ENCODE measurements around the gene ZNF33A. TPM values are rescaled to one million over a fixed set of nuclear protein-coding genes. Genes with fewer than 3 reads are reported as not detected.
A peak's percentile ranks its signal among the peaks of the same experiment; 100 is the strongest.
"Not testable (repeated sequence)": the region's sequence is repeated elsewhere in the genome, so short reads cannot be mapped to it uniquely, and the experiment has no call there.

Gene ZNF33A
- total RNA-seq, 1 donor from 2014 or later, result 25.7 TPM

GRCh38 chr10:37976880-37977203, 33.6 kb upstream of the ZNF33A start:
- H3K27ac ChIP-seq, result peak overlapping the region; percentile 99
- no peaks in the 10 kb centered on the region for H3K36me3 ChIP-seq
- no peak for ATAC-seq
- no peaks in the 10 kb centered on the region for H3K27me3 ChIP-seq
- no peak for DNase-seq
- intact Hi-C loops (cut with DNase I), result no loop called here
- no peaks in the 10 kb centered on the region for H3K9me3 ChIP-seq
- peak overlapping the region; percentile 94 for H3K4me3 ChIP-seq
- no peak for TF ChIP-seq CTCF (IDR thresholded peaks at IDR 0.05)
- H3K4me1 ChIP-seq, result peaks cover 12% of the 10 kb centered on the region

- H3K4me3 ChIP-seq, result no peak overlapping the region
- intact Hi-C loops (cut with DNase I), result no loop called here
- ATAC-seq (no peak), DNase-seq (no peak)
- no peaks in the 10 kb centered on the region for H3K36me3 ChIP-seq
- TF ChIP-seq CTCF (IDR thresholded peaks at IDR 0.05), result no peak
- no peaks in the 10 kb centered on the region for H3K27me3 ChIP-seq
- no peaks in the 10 kb centered on the region for H3K9me3 ChIP-seq
- no peak overlapping the region for H3K27ac ChIP-seq
- no peaks in the 10 kb centered on the region for H3K4me1 ChIP-seq
Observed at GRCh38 chr10:37991655-37992054, 18.8 kb upstream of the ZNF33A start.

GRCh38 chr10:37992083-37992482, 18.4 kb upstream of the ZNF33A start:
- TF ChIP-seq CTCF (IDR thresholded peaks at IDR 0.05), result no peak
- Histone ChIP-seq H3K4me1 (no peaks in the 10 kb centered on the region), H3K27me3 (no peaks in the 10 kb centered on the region), H3K36me3 (no peaks in the 10 kb centered on the region), H3K27ac (no peak overlapping the region), H3K4me3 (no peak overlapping the region), H3K9me3 (no peaks in the 10 kb centered on the region)
- ATAC-seq (no peak), DNase-seq (no peak)
- intact Hi-C loops (cut with DNase I), result no loop called here

GRCh38 chr10:37998920-37999319, 11.6 kb upstream of the ZNF33A start:
- DNase-seq; intact Hi-C loops (cut with DNase I); ATAC-seq; H3K27me3 ChIP-seq; H3K4me1 ChIP-seq; H3K4me3 ChIP-seq; H3K36me3 ChIP-seq; H3K9me3 ChIP-seq; H3K27ac ChIP-seq: not testable (repeated sequence)

- ATAC-seq; H3K9me3 ChIP-seq; H3K36me3 ChIP-seq; H3K4me1 ChIP-seq; H3K4me3 ChIP-seq; intact Hi-C loops (cut with DNase I); H3K27me3 ChIP-seq; DNase-seq; H3K27ac ChIP-seq: not testable (repeated sequence)
Observed at GRCh38 chr10:38000474-38000873, 10.0 kb upstream of the ZNF33A start.

GRCh38 chr10:38003026-38003425, 7.4 kb upstream of the ZNF33A start:
- ATAC-seq (no peak), DNase-seq (no peak)
- Histone ChIP-seq H3K9me3 (no peaks in the 10 kb centered on the region), H3K4me1 (no peaks in the 10 kb centered on the region), H3K27ac (no peak overlapping the region), H3K36me3 (no peaks in the 10 kb centered on the region), H3K27me3 (no peaks in the 10 kb centered on the region), H3K4me3 (no peak overlapping the region)
- no peak for TF ChIP-seq CTCF (IDR thresholded peaks at IDR 0.05)
- intact Hi-C loops (cut with DNase I), result no loop called here

GRCh38 chr10:38003588-38003987, 6.9 kb upstream of the ZNF33A start:
- intact Hi-C loops (cut with DNase I), result no loop called here
- H3K27me3 ChIP-seq, result no peaks in the 10 kb centered on the region
- DNase-seq, result no peak
- H3K4me1 ChIP-seq, result no peaks in the 10 kb centered on the region
- no peak for TF ChIP-seq CTCF (IDR thresholded peaks at IDR 0.05)
- H3K9me3 ChIP-seq, result no peaks in the 10 kb centered on the region
- no peak overlapping the region for H3K4me3 ChIP-seq
- H3K27ac ChIP-seq, result no peak overlapping the region
- ATAC-seq, result no peak
- H3K36me3 ChIP-seq, result no peaks in the 10 kb centered on the region

All from upper lobe of right lung (tissue), 1 donor.